C4-2B (cell line): ENCODE data around the gene HEPACAM.

ENCODE experiments used
- CTCF ChIP-seq: fragments of 450-650 bp; conservative IDR thresholded peaks from 2 replicates; pipeline ENCODE4 v1.5.1; 2017; ENCODE audit warnings: mild to moderate bottlenecking
- ZFX ChIP-seq: fragments of 450-650 bp; IDR thresholded peaks from 2 replicates; pipeline ENCODE4 v1.6.1; 2017

- no peak for TF ChIP-seq CTCF
- no peak for TF ChIP-seq ZFX
These were observed 36.3 kb downstream of the HEPACAM start for GRCh38 chr11:124899383-124900145.
